Measurements from ENCODE around the gene PRPF31. TPM values are rescaled to one million over a fixed set of nuclear protein-coding genes. Genes with fewer than 3 reads are reported as not detected.
A peak's percentile ranks its signal among the peaks of the same experiment; 100 is the strongest.

The PRPF31 gene
- polyA plus RNA-seq, 1 donor from 2014 or later: 76.6 TPM

DNA sequence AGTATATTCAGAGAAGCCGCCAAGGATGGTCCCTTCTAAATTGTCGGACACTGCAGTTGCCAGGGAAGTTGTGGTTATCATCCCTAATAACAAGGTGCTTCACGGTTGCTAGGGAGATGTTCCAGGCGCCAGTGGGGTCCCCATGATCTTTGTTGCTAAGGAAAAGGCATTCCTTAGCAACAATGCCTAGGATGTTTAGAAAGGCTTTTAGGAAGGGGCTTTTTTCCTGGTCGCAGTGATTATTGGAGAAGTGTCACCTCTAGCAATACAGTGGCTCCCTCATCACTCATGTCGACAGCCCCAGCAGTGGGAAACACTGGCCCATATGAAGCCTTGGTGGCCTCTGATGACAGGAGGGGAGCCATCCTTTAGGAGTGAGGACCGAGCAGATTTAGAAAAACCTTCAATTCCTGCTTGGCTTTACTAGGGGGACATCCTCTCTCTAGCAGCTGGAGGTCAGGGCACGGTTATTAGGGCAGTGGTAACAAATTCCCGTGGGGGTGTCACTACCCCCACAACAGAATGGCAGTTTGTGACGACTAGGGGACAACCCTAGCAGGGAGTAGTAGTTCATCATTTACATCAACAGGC is 63.8 kb downstream of the PRPF31 start (continued):
- TF ChIP-seq, protein P1, sequence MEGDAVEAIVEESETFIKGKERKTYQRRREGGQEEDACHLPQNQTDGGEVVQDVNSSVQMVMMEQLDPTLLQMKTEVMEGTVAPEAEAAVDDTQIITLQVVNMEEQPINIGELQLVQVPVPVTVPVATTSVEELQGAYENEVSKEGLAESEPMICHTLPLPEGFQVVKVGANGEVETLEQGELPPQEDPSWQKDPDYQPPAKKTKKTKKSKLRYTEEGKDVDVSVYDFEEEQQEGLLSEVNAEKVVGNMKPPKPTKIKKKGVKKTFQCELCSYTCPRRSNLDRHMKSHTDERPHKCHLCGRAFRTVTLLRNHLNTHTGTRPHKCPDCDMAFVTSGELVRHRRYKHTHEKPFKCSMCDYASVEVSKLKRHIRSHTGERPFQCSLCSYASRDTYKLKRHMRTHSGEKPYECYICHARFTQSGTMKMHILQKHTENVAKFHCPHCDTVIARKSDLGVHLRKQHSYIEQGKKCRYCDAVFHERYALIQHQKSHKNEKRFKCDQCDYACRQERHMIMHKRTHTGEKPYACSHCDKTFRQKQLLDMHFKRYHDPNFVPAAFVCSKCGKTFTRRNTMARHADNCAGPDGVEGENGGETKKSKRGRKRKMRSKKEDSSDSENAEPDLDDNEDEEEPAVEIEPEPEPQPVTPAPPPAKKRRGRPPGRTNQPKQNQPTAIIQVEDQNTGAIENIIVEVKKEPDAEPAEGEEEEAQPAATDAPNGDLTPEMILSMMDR (IDR thresholded peaks at IDR 0.05; ENCODE audit: poor library complexity, severe bottlenecking): no peak
- no peak for TF ChIP-seq TAF1 (IDR thresholded peaks at IDR 0.05; ENCODE audit: low read depth)

DNA sequence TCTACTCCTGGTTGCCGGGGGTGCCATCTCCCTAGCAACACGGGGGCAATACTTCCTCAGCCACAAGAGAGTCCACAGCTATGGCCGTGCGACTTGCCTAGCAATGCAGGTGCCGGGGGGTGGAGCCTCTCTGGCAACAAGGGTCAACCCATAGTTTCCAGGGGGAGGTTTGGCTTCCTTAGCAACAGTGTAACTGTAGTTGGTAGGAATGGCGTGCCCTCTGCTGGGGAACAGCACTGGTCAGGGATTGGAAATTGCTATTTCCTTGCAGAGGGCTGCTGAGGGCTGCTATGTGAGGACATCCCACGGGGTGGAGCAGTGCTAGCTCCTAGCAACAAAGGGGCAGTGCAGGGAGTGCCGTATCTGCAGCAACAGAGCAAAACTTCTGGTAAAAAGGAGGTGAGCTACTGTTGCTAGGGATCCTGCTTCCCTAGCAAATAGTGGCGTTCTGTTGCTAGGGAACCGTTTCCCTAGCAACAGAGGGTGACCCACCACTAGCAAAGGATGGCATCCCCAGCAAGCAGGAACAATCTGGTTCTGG is 64.4 kb downstream of the PRPF31 start:
- Histone ChIP-seq H3K9me3 (ENCODE audit: low read length) (no peaks in the 10 kb centered on the region), H3K79me2 (replicated peaks; ENCODE audit: insufficient read depth, low read length) (no peaks in the 10 kb centered on the region), H3K4me3 (ENCODE audit: low read length) (peak overlapping the region; percentile 61), H4K20me1 (ENCODE audit: insufficient read depth) (no peaks in the 10 kb centered on the region), H3K36me3 (ENCODE audit: insufficient read depth, low read length) (no peaks in the 10 kb centered on the region), H3K27ac (ENCODE audit: low read length) (peak overlapping the region; percentile 93), H2AFZ (ENCODE audit: low read depth, low read length) (no peak overlapping the region), H3K9ac (ENCODE audit: low read length) (peak overlapping the region; percentile 70), H3K4me2 (ENCODE audit: low read length) (peak overlapping the region; percentile 81), H3F3A (ENCODE audit: insufficient read depth, low read length, poor library complexity, severe bottlenecking) (no peaks in the 10 kb centered on the region), H3K27me3 (ENCODE audit: insufficient read depth, low read depth, low read length) (no peaks in the 10 kb centered on the region), H3K9me2 (ENCODE audit: insufficient read depth, low read length) (no peaks in the 10 kb centered on the region)
- TF ChIP-seq TAF1 (IDR thresholded peaks at IDR 0.05; ENCODE audit: low read depth): no peak
- peak; percentile 91 for TF ChIP-seq MXI1 (conservative IDR thresholded peaks at IDR 0.05; ENCODE audit: poor library complexity, severe bottlenecking)
- peak; percentile 79 for TF ChIP-seq RAD21 (conservative IDR thresholded peaks at IDR 0.05)
- TF ChIP-seq, protein P1 (IDR thresholded peaks at IDR 0.05; ENCODE audit: poor library complexity, severe bottlenecking): peak; percentile 94
- no peak for TF ChIP-seq EZH2 (IDR thresholded peaks at IDR 0.05; ENCODE audit: borderline replicate concordance, insufficient read depth, low read length, poor library complexity, severe bottlenecking)
- TF ChIP-seq POLR2AphosphoS5 (IDR thresholded peaks at IDR 0.05): peak; percentile 14
- TF ChIP-seq, protein P2, sequence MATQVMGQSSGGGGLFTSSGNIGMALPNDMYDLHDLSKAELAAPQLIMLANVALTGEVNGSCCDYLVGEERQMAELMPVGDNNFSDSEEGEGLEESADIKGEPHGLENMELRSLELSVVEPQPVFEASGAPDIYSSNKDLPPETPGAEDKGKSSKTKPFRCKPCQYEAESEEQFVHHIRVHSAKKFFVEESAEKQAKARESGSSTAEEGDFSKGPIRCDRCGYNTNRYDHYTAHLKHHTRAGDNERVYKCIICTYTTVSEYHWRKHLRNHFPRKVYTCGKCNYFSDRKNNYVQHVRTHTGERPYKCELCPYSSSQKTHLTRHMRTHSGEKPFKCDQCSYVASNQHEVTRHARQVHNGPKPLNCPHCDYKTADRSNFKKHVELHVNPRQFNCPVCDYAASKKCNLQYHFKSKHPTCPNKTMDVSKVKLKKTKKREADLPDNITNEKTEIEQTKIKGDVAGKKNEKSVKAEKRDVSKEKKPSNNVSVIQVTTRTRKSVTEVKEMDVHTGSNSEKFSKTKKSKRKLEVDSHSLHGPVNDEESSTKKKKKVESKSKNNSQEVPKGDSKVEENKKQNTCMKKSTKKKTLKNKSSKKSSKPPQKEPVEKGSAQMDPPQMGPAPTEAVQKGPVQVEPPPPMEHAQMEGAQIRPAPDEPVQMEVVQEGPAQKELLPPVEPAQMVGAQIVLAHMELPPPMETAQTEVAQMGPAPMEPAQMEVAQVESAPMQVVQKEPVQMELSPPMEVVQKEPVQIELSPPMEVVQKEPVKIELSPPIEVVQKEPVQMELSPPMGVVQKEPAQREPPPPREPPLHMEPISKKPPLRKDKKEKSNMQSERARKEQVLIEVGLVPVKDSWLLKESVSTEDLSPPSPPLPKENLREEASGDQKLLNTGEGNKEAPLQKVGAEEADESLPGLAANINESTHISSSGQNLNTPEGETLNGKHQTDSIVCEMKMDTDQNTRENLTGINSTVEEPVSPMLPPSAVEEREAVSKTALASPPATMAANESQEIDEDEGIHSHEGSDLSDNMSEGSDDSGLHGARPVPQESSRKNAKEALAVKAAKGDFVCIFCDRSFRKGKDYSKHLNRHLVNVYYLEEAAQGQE (IDR thresholded peaks at IDR 0.05; ENCODE audit: borderline replicate concordance): no peak
- TF ChIP-seq SMC3 (conservative IDR thresholded peaks at IDR 0.05; ENCODE audit: poor library complexity): peak; percentile 90
- TF ChIP-seq EP300 (conservative IDR thresholded peaks at IDR 0.05; ENCODE audit: poor library complexity, severe bottlenecking): peak; percentile 84

All from neural cell (in vitro differentiated cells).